Activated naive CD4-positive, alpha-beta T cell treated with anti-CD3 and anti-CD28 coated beads, Interleukin-2, amount 50 U/mL, for 72 hours (primary cell): Measurements from ENCODE around the gene TGFA. TPM values are rescaled to one million over a fixed set of nuclear protein-coding genes. Genes with fewer than 3 reads are reported as not detected.

ENCODE experiments used
- ATAC-seq, 2 donors: fragments of 150-1000 bp; cut with Tn5 transposase; 2 replicates each; pipeline ENCODE4 v1.10.0; 2021; ENCODE audit warnings: mild to moderate bottlenecking in 2 of 2, moderate library complexity in 2 of 2
- DNase-seq, 2 donors: peaks; one replicate each; pipeline ENCODE4 v3.0.0; 2021 to 2022; ENCODE audit warnings: low spot score in 2 of 2
- H3K27ac Mint-ChIP-seq, 2 donors: one replicate each; pipeline ENCODE4 v1.8.0; 2022; ENCODE audit warnings: mild to moderate bottlenecking in 2 of 2, mixed read lengths in 2 of 2
- H3K36me3 Mint-ChIP-seq, 2 donors: one replicate each; pipeline ENCODE4 v1.8.0; 2022; ENCODE audit warnings: mixed read lengths in 2 of 2
- H3K9me3 Mint-ChIP-seq, 2 donors: one replicate each; pipeline ENCODE4 v1.8.0; 2022; ENCODE audit warnings: mixed read lengths in 2 of 2
- total RNA-seq, 2 donors: library from RNA; stranded (reverse); gene quantifications; one replicate each; pipeline ENCODE4 v1.2.3, GENCODE V29; 2022

TGFA gene
- total RNA-seq, 2 donors from 2014 or later, result 0.19 to 1.8 TPM

GRCh38 chr2:70494293-70494886 lies 59.2 kb downstream of the TGFA start:
- H3K27ac Mint-ChIP-seq, result no peak overlapping the region
- H3K9me3 Mint-ChIP-seq, result no peaks in the 10 kb centered on the region
- H3K36me3 Mint-ChIP-seq, result no peaks in the 10 kb centered on the region

GRCh38 chr2:70490381-70490780 lies 63.2 kb downstream of the TGFA start:
- no peak overlapping the region for H3K27ac Mint-ChIP-seq
- no peak for DNase-seq
- ATAC-seq, result no peak

More at GRCh38 chr2:70494293-70494886, 59.2 kb downstream of the TGFA start:
- ATAC-seq (no peak), DNase-seq (no peak)

GRCh38 chr2:70489165-70489564 lies 64.5 kb downstream of the TGFA start:
- no peaks in the 10 kb centered on the region for H3K9me3 Mint-ChIP-seq
- ATAC-seq (no peak), DNase-seq (no peak)
- no peaks in the 10 kb centered on the region for H3K36me3 Mint-ChIP-seq
- peak overlapping the region in 1 of 2 donors; percentile 34 for H3K27ac Mint-ChIP-seq

More at GRCh38 chr2:70490381-70490780, 63.2 kb downstream of the TGFA start:
- H3K36me3 Mint-ChIP-seq, result no peaks in the 10 kb centered on the region
- no peaks in the 10 kb centered on the region for H3K9me3 Mint-ChIP-seq

GRCh38 chr2:70484086-70484485 lies 69.5 kb downstream of the TGFA start:
- ATAC-seq, result no peak
- no peak overlapping the region for H3K27ac Mint-ChIP-seq
- H3K36me3 Mint-ChIP-seq, result peaks cover 0 to 7% of the 10 kb centered on the region in 2 donors
- no peak for DNase-seq
- H3K9me3 Mint-ChIP-seq, result peaks cover 0 to 9% of the 10 kb centered on the region in 2 donors

GRCh38 chr2:70482401-70482800 lies 71.2 kb downstream of the TGFA start:
- Mint-ChIP-seq H3K9me3 (peaks cover 0 to 9% of the 10 kb centered on the region in 2 donors), H3K27ac (no peak overlapping the region), H3K36me3 (peaks cover 0 to 7% of the 10 kb centered on the region in 2 donors)
- no peak for ATAC-seq
- no peak for DNase-seq

GRCh38 chr2:70480468-70480867 lies 73.2 kb downstream of the TGFA start:
- ATAC-seq (no peak), DNase-seq (no peak)
- Mint-ChIP-seq H3K27ac (no peak overlapping the region), H3K9me3 (peaks cover 0 to 9% of the 10 kb centered on the region in 2 donors), H3K36me3 (peaks cover 0 to 7% of the 10 kb centered on the region in 2 donors)

GRCh38 chr2:70479816-70480215 lies 73.8 kb downstream of the TGFA start:
- ATAC-seq (no peak), DNase-seq (no peak)
- peaks cover 0 to 9% of the 10 kb centered on the region in 2 donors for H3K9me3 Mint-ChIP-seq
- H3K36me3 Mint-ChIP-seq, result peaks cover 0 to 7% of the 10 kb centered on the region in 2 donors
- no peak overlapping the region for H3K27ac Mint-ChIP-seq

GRCh38 chr2:70477441-70477844 lies 76.2 kb downstream of the TGFA start:
- DNase-seq (no peak), ATAC-seq (no peak)
- H3K27ac Mint-ChIP-seq, result no peak overlapping the region
- H3K36me3 Mint-ChIP-seq, result peaks cover 0 to 7% of the 10 kb centered on the region in 2 donors
- H3K9me3 Mint-ChIP-seq, result peaks cover 0 to 9% of the 10 kb centered on the region in 2 donors

GRCh38 chr2:70475266-70475665 lies 78.4 kb downstream of the TGFA start:
- no peak for ATAC-seq
- Mint-ChIP-seq H3K36me3 (no peaks in the 10 kb centered on the region), H3K9me3 (no peaks in the 10 kb centered on the region), H3K27ac (peak overlapping the region in 1 of 2 donors; percentile 24)
- no peak for DNase-seq

GRCh38 chr2:70474256-70474848 lies 79.3 kb downstream of the TGFA start:
- ATAC-seq (no peak), DNase-seq (no peak)
- Mint-ChIP-seq H3K27ac (no peak overlapping the region), H3K36me3 (no peaks in the 10 kb centered on the region), H3K9me3 (no peaks in the 10 kb centered on the region)

GRCh38 chr2:70473101-70473722 lies 80.4 kb downstream of the TGFA start:
- peak in 1 of 2 donors; percentile 51 for ATAC-seq
- H3K36me3 Mint-ChIP-seq, result no peaks in the 10 kb centered on the region
- no peaks in the 10 kb centered on the region for H3K9me3 Mint-ChIP-seq
- H3K27ac Mint-ChIP-seq, result peak overlapping the region in 1 of 2 donors; percentile 3
- no peak for DNase-seq

GRCh38 chr2:70472221-70472890 lies 81.3 kb downstream of the TGFA start:
- Mint-ChIP-seq H3K9me3 (no peaks in the 10 kb centered on the region), H3K36me3 (no peaks in the 10 kb centered on the region), H3K27ac (peak overlapping the region in 1 of 2 donors; percentile 3)
- ATAC-seq (no peak), DNase-seq (no peak)

- DNase-seq (no peak), ATAC-seq (peak in 1 of 2 donors; percentile 66)
- no peaks in the 10 kb centered on the region for H3K9me3 Mint-ChIP-seq
- no peak overlapping the region for H3K27ac Mint-ChIP-seq
- H3K36me3 Mint-ChIP-seq, result no peaks in the 10 kb centered on the region
Observed at GRCh38 chr2:70471129-70471528, 82.5 kb downstream of the TGFA start.

- Mint-ChIP-seq H3K9me3 (no peaks in the 10 kb centered on the region), H3K27ac (no peak overlapping the region), H3K36me3 (no peaks in the 10 kb centered on the region)
- DNase-seq, result no peak
- no peak for ATAC-seq
Observed at GRCh38 chr2:70469961-70470360, 83.7 kb downstream of the TGFA start.

GRCh38 chr2:70469435-70469834 lies 84.2 kb downstream of the TGFA start:
- ATAC-seq (no peak), DNase-seq (no peak)
- H3K27ac Mint-ChIP-seq, result no peak overlapping the region
- no peaks in the 10 kb centered on the region for H3K9me3 Mint-ChIP-seq
- H3K36me3 Mint-ChIP-seq, result no peaks in the 10 kb centered on the region

GRCh38 chr2:70468878-70469277 lies 84.7 kb downstream of the TGFA start:
- H3K9me3 Mint-ChIP-seq, result no peaks in the 10 kb centered on the region
- DNase-seq (no peak), ATAC-seq (no peak)
- H3K36me3 Mint-ChIP-seq, result no peaks in the 10 kb centered on the region
- H3K27ac Mint-ChIP-seq, result no peak overlapping the region
